ENCODE data around the gene CBLN1. TPM values are rescaled to one million over a fixed set of nuclear protein-coding genes. Genes with fewer than 3 reads are reported as not detected.
"Not testable (repeated sequence)": the region's sequence is repeated elsewhere in the genome, so short reads cannot be mapped to it uniquely, and the experiment has no call there.

CBLN1 gene
- total and polyA plus RNA-seq, 5 experiments from 2014 or later, result not detected

DNA sequence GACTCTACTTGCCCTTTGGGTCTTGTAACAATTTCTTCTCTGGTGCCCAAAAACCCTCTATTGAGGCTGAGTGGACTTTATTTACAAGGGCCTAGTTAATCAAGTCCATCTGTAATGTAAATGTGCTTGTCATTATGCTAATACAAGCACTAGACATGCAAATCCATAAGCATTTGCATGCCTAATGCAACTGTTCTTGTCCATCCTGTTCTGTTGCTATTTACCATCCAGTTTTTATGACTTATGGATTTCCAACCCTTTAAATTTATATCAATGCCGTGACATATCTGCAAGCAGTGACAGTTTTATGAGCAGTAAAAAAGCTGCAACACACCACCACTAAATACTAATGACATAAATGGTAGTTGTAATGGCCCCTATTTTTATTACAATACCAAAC lies 33.4 kb downstream of the CBLN1 start:
- POLR2A ChIA-PET, result no interaction called here
- H3K4me1 Mint-ChIP-seq, result no peaks in the 10 kb centered on the region
- peaks cover 0 to 1% (median 0%) of the 10 kb centered on the region in 9 donors for H3K9me3 Mint-ChIP-seq
- no peak overlapping the region for H3K27ac Mint-ChIP-seq
- peaks cover 0 to 6% (median 0%) of the 10 kb centered on the region in 3 donors for H3K36me3 Mint-ChIP-seq
- H3K4me3 Mint-ChIP-seq, result no peak overlapping the region
- ATAC-seq (no peak), DNase-seq (no peak)
- H3K27me3 Mint-ChIP-seq, result peaks cover 5 to 33% (median 14%) of the 10 kb centered on the region in 5 donors

DNA sequence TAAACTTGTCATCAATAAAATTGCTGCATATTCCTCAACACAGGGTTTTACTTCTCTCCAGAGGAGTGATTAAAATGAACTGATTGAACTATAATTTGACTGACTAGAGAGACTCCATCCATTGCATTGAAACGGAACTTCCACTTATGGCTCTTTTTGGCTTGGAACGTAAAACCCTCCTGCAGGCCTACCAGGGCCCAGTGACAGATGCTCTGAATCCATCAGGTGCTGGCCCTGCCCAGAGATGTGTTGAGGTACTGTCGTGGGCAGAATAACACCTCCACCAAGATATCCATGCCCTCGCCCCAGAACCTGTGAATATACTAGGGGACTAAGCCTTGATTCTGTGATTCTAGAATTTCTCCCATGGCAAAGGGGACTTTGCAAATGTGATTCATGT lies 45.4 kb downstream of the CBLN1 start:
- DNase-seq (no peak), ATAC-seq (no peak)
- POLR2A ChIA-PET, result no interaction called here
- Mint-ChIP-seq H3K27me3 (no peaks in the 10 kb centered on the region), H3K4me3 (no peak overlapping the region), H3K27ac (no peak overlapping the region), H3K9me3 (peaks cover 0 to 15% (median 5%) of the 10 kb centered on the region in 9 donors), H3K4me1 (no peaks in the 10 kb centered on the region), H3K36me3 (no peaks in the 10 kb centered on the region)

DNA sequence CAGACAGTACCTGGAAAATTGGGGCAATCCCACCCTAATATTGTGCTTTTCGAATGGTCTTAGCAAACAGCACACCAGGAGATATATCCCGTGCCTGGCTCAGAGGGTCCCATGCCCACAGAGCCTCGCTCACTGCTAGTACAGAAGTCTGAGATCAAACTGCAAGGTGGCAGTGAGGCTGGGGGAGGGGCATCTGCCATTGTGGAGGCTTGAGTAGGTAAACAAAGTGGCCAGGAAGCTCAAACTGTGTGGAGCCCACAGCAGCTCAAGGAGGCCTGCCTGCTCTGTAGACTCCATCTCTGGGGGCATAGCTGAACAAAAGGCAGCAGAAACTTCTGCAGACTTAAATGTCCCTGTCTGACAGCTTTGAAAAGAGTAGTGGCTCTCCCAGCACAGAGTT lies 53.3 kb downstream of the CBLN1 start:
- POLR2A ChIA-PET, H3K27ac Mint-ChIP-seq: not testable (repeated sequence)

More for the DNA sequence above, 53.3 kb downstream of the CBLN1 start:
- not testable (repeated sequence) for H3K36me3 Mint-ChIP-seq, DNase-seq, H3K4me1 Mint-ChIP-seq, H3K4me3 Mint-ChIP-seq, ATAC-seq
- Mint-ChIP-seq H3K27me3 (peaks cover 0 to 32% (median 7%) of the 10 kb centered on the region in 5 donors), H3K9me3 (peaks cover 0 to 18% (median 5%) of the 10 kb centered on the region in 9 donors)

Other genes with a start within 250 kb of the CBLN1 start
- not detected for gene C16orf78, start 92.0 kb upstream of the CBLN1 start, total RNA-seq
- not detected for gene C16orf78, start 92.0 kb upstream of the CBLN1 start, polyA plus RNA-seq